Frontal cortex (tissue), 4 donors: Measurements from ENCODE around the gene C17orf67. TPM values are rescaled to one million over a fixed set of nuclear protein-coding genes. Genes with fewer than 3 reads are reported as not detected.

ENCODE experiments used
- DNase-seq, 2 donors: peaks; one replicate each; pipeline ENCODE4 v3.0.0; 2012; ENCODE audit warnings: low spot score in 2 of 2
- FAIRE-seq: peaks from 2 replicates; lab custom pipeline; 2012; peaks lifted over from hg19 to GRCh38; lab: Jason Lieb, UNC
- total RNA-seq: library from RNA; depleted of rRNA; stranded (reverse); fragments of >200 nt; gene quantifications from one replicate; pipeline ENCODE4 v1.2.3, GENCODE V29; 2014
- donor health status: control.
- donor health status: control.
- donor health status: control.

C17orf67 gene
- total RNA-seq, 1 donor from 2014 or later = 2.0 TPM

GRCh38 chr17:56834380-56835263 is 902 bp upstream of the C17orf67 start:
- FAIRE-seq = no peak

GRCh38 chr17:56833057-56833808 is 487 bp downstream of the C17orf67 start:
- DNase-seq (peak in 1 of 2 donors; percentile 29), FAIRE-seq (no peak)

More at GRCh38 chr17:56834380-56835263, 902 bp upstream of the C17orf67 start:
- no peak for DNase-seq

- no peak for DNase-seq
These were observed 1.3 kb downstream of the C17orf67 start for GRCh38 chr17:56832446-56832845.

GRCh38 chr17:56831369-56832095 is 2.2 kb downstream of the C17orf67 start:
- FAIRE-seq (no peak), DNase-seq (no peak)

More at GRCh38 chr17:56832446-56832845, 1.3 kb downstream of the C17orf67 start:
- no peak for FAIRE-seq

- DNase-seq = no peak
- no peak for FAIRE-seq
These were observed 2.9 kb downstream of the C17orf67 start for GRCh38 chr17:56830726-56831368.

DNA sequence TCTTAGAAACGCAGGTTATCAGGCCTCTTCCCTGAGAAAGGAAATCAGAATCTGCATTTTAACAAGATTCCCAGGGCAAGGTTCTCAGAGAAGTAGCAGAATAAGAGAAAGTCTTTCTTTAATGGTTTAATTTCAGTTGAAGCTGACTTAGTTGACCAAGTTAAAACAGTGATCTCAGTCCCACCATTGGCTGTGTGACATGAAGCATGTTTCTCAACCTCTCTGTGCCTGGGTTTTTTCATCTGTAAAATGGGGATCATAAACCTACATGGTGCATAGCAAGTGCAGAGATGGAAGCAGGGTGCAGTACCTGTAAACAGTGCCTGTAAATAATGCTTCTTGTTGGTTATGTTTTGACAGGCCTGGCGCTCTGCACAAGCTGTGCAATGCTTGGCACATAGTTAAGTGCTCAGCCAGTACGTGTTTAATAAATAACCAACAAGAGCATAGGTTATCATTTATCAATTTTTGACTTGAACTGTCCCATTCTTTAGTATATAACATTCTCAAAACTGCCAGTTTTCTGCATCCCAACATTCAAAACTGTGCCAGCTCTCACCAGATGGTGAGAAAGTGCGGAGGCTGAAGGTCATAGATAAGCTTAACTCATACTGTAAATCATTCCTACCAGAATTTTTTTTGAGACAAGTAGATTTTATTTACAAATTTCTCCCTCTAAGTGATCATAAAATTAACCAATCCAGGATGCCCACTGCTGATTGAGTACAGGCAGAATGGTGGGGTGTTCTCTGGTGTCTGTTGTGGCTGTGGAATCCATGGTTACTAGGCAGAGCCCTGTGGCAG is 6.9 kb downstream of the C17orf67 start:
- DNase-seq (no peak), FAIRE-seq (no peak)

DNA sequence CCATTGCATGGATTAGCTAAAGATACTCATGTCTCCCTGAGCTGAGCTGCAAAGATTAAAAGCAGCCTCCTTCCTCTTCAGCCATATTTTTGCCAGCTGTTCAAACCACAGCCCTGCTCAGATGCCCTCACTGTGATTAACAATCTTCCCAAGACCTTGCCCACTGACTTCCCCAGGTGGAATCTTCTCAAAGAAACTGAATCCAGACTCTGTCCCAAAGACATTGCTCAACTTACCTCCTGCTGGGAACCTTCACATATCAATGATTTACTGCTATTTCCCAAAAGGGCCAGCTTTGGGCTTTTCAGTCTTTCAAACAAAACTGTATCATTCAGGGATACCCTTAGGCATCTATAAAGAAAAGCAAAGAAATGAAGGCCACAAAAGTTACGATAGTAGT is 9.2 kb downstream of the C17orf67 start:
- DNase-seq (no peak), FAIRE-seq (no peak)

GRCh38 chr17:56823848-56824247 is 9.9 kb downstream of the C17orf67 start:
- DNase-seq (no peak), FAIRE-seq (no peak)

DNA sequence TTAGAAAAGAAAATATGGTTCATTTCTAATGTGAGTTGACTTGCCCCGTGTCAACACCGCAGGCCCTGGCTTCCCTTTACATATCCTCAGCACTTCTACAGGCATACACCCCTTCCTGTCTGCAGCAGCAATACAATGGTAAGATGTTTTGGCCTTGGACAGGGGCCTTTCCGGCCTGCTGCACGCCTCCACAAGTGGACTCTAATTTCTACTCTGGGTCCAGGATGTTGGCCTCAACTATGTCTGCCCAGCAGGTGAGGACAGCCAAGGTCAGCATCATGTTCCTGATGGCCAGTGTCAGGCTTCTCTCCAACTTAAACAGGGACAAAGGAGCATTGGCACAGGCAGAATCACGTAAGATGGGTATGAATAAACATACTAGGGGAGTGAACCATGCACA is 11.0 kb downstream of the C17orf67 start:
- FAIRE-seq = no peak
- DNase-seq = no peak

DNA sequence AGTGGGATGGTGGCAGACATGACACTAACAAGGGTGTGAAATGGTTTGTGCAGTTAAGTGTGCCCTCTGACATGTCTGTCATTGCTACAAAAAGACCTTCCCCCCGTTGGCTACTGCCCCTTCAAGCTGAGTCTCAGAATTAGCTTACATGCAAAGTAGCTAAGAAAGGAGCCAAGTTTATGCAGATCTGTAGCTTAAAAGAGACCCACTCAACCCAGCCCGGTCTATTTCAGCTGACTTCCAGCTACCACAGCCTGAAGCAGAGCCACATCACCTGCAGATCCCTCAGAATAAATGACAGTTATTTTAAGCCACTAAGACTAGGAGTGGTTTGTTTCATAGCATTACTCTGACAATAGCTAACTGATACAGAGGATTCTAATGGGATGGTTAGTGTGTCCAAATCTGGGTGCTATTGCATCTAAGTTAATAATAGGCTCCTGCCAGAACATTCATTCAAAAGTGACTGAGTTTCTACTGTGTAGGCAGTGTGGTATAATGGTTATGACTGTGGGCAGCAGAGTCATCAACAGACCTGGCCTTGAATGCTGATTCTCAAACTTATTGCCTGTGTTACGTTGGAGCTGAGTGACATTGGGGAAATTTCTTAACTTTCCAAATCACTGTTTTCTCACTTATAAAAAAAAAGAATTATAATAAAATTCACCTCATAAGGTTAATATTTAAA is 11.7 kb downstream of the C17orf67 start:
- no peak for FAIRE-seq
- no peak for DNase-seq

DNA sequence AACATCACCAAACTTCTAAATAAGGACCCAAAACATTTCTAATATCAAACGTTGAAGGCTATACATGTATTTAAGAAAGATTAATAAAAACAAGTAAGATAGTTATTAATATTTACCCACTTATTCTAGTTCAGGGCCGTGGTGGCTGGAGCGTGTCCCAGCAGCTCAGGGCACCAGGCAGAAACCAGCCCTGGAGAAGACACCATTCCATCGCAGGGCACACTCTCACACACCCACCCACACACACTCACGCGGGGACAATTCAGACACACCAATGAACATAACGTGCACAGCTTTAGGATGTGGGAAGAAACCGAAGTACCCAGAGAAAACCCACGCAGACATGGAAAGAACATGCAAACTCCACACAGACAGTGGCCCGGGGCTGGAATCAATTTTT is 13.5 kb downstream of the C17orf67 start:
- no peak for FAIRE-seq

DNA sequence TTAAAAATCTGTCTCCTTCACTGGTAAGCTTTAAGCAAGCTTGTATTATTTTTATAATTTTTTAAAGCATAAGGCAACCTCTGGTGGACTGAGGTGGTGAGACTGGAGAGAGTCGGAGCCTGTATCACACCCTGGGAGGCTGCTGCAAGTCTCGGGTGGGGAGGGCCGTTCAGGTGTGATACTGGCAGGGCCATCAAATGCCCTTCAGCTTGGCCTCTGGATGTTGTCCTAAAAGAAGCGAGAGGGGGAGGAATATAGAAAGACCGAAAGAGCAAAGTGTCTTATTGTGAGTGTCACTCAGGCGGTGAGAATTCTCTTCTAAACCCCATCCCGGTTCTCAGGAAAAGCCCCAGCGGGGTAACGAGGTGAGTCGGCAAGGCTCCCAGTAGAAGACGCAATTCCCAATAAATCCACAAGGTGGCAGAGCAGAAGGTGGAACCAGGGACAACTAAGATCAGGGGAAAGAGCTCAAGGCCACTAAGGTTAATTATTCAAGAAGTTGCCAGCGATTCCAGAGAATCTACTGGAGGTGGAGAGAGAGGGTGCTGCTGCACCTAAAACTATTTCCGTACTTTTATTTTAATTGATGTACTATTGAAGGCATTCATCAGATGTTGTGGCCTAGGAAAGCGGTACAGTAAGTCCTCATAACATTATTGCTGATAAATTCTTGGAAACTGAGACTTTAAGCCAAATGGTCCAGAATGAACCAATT is 14.1 kb downstream of the C17orf67 start:
- FAIRE-seq (no peak), DNase-seq (peak; percentile 38 to 63)

More for the DNA sequence above, 13.5 kb downstream of the C17orf67 start:
- DNase-seq = no peak

GRCh38 chr17:56819030-56819429 is 14.7 kb downstream of the C17orf67 start:
- FAIRE-seq (no peak), DNase-seq (no peak)

DNA sequence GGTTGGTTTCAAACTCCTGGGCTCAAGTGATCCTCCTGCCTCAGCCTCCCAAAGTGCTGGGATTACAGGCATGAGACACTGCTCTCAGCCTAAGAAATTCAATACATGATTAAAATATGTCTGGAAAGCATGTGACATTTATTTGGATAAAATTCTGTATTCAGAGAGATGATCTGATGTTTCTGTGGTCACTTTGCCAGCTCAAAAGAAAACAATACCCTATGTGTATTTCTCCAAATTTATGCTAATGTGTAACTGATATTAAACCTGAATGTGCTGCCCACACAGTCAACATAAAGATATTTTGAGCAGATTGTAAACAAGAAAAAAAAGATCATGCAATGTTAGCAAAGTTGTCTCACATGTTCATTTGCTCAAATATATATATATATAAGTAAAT is 16.7 kb downstream of the C17orf67 start:
- FAIRE-seq (no peak), DNase-seq (no peak)

- DNase-seq (no peak), FAIRE-seq (no peak)
These were observed 18.0 kb downstream of the C17orf67 start for GRCh38 chr17:56815711-56816110.

DNA sequence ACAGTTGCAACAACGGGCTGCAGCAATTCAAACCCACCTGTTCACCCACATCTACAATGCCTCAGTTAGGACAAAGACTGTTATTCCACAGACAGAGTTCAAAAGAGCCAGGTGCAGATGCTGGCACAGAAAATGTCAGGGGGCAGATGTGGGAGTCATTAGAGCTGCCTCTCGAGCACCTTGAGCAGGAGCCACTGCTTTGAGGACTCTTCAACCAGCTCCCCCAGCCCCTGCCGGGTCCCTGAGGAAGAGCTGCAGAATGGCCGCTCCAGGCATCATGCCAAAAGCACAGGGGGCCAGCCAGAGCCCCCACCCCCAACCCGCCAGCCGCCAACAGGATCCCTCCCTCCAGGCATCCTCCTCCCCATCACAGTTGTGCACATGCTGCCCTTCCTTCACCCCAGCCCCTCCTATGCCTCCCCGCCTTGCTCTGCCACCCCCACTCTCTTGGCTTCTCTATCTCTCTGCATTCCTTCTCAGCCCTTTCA is 20.8 kb downstream of the C17orf67 start:
- FAIRE-seq (no peak), DNase-seq (no peak)

GRCh38 chr17:56810891-56811775 is 22.6 kb downstream of the C17orf67 start:
- FAIRE-seq = no peak
- DNase-seq = no peak
